HG03045 (cell line): Measurements from ENCODE around the gene REG3G.

ENCODE experiments used
- ATAC-seq: cut with Tn5 transposase; IDR thresholded peaks from one replicate; pipeline ENCODE4 v1.9.1; 2021; ENCODE audit warnings: mild to moderate bottlenecking, moderate library complexity; ENCODE audit not compliant: unreplicated experiment

The REG3G gene

DNA sequence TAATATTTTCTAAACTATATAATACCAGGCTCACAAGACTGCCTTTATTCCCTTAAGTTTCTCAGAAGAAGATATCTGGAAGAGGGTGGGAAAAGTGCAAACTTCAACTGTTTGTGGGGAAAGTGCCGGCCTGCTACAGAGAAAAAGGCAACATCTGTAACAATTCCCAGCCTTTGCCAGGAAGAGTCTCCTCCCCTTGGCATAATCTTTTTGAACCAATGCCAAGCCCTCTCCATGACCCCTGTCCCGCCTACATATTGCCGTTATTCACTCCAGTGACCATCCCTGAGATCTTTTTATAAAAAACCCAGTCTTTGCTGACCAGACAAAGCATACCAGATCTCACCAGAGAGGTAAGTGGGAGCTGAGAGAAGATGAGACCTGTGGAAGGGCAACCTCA is at the start of gene REG3G:
TSS of gene REG3G (plus strand) at position 282 of the 400 bp plus-strand sequence. CDS start 392 bp downstream, outside the sequence.
- ATAC-seq, result no peak

DNA sequence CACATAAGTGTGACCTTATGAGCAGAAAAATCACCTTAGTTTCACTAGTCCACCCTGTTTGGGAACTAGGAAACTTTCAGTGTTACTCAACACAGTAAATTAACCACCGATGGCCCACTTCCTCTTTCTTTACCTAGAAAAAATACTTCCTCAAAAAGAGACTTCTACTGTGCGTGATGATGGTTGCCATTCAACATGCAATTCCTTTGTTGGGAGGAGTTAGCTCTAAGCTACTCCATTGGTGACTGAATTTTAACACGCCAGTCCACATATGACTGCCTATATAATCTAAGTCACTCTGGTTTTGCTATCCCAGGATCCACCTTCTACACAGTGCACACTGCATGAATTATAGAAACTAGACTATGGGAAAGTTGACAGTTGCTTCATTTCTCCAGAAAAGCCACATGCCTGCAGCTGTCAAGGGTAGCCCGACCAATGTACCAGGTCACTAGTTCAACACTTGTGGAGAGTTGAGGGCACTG is 47.8 kb upstream of the REG3G start:
- peak; percentile 97 for ATAC-seq

DNA sequence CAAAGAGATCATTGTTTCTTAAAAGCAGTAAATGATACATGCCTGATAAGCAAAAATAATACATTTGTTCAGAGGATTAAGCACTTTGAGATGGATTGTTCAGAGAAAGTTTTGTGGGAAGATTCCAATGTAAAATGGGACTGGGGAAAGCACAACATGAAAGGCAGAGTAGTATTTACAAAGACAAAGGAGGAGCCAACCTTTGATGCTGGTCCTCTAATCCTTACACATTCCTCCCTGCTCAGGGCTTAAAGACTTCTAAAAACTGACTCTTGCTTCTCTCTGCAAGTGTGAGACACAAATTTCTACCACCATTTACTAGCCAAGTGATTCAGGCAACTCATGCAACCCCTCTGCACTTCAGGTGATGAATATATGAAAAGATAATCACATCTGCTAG is 47.2 kb upstream of the REG3G start:
- no peak for ATAC-seq

DNA sequence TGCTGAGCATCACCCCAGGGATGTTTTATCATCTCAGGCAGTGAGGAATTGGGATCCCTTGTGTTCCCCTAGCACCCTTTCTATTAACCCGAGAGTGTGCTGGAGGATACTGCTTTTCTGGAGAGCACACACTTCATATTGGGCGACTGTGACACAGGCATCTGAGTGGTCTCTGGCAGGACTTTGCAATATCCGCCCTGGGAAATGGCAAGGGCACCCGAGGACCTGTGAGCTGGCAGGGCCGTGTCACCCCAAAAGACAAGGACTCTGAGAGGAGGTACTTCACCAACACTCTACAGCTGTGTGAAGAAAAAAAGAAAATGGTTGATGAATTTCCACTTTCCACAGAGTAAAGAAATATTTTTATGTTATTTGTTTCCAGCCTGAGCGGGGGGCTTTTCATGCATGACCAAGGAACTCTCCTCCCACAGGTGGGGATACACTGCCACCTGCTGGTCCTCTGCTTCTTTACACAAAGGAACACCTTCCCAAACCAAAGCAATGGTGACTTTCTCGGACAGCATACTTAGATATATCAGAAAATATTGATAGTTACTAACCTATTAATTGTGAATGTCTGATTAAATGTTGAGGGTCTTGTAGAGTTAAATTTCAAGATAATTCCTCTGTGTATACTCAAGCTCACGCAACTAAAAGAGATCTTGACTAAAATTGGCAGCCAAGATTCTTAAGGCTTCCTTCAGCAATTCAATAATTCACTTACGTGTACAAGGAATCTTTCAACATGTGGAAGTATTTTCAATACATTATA is 45.9 kb upstream of the REG3G start:
- ATAC-seq, result no peak

DNA sequence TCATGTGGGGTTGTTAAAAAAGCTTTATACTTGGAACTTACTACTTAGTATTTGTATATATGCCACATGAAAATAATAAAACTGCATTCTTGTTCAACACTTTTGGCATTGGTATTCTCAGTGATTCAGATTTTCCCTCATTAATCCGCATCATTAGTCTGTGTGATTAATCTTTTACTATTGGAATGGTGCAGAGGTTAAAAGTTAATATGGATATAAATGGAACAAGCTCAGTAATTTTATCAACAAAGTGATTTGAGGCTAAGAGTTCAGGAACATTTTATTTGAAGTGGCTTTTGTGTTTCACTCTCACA is 45.4 kb upstream of the REG3G start:
- ATAC-seq, result no peak

DNA sequence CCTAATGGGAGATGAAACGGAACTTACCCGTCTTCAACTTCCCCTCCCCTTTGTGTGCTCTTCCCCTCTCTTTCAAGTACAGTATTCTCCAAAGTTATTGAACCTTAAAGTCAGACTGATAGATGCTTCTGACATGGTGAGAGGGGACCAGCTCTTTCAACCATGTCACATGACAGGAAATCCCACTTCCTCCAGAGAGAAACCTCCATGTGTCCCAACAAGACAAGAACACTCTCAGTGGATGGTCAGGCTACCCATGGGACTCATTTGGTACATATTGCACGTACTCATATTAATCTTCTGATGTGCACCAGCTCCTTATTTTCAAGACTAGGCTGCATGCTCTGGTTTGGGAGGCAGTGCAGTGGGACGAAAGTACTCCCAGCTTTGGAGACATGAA is 44.6 kb upstream of the REG3G start:
- no peak for ATAC-seq

DNA sequence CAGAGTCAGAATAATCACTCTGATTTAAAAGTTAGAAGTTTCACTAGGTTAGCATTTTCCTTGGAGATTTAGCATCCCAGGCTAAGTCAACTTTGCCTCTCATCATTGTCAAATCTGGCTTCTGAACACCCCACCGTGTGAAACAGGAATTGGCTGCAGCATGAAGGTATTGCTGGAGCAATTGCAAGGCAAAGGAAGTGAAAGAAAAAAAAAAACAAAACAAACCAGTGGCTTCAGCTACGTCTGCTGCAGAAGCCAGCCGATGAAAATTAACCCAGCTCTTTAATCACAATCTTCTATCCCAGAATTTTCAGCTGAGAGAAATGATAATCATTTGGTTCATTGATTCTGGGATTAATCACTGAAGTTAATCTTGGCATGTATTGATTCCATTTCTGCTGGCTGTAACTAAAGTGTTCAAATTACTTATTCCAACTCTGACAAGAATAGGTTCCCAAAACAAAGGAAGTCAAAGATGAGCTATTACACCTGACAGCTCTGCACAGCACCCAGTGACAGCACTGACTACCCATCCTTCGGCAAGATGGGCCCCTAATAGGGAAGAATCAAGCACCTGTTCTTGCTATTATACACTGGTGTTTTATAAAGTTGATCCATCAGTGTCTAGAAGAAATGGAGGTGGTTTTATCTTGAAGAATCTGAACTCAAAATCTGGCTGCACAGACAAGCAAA is 42.7 kb upstream of the REG3G start:
- no peak for ATAC-seq

DNA sequence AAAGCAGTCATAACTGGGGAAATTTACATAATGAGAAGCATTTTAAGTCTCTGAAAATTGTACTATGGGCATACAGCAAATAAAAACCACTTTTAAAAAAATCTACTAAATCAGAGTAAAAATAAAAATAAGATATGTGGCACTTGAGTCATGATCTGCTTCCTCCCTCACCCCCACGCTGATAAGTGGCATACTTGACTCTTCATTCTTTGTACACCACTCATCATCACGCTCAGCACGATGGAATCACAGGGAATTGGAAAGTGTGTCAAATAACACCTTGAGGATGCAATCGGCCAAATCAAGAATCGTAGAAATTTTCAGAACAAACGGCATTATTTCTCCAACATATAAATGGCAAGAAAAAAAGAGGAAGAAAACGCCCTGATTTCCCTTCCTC is 41.1 kb upstream of the REG3G start:
- no peak for ATAC-seq

DNA sequence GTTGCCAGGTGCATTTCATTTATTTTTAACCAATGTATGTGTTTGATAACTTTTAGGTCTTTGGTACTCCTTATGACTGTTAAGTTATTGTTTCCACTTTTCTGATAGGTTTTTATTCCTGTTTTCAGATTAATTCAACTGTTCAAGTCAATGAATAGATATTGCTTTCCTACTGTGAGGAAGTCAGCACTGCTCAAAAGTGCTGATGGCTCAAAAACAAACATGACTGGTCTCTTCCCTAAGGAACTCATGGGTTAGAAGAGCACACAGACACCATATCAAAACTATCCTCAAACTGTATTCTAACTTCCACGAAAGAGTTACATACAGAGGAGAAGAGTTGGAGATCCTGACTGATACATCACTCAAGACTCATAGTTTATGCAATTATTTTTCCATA is 39.9 kb upstream of the REG3G start:
- ATAC-seq, result no peak

DNA sequence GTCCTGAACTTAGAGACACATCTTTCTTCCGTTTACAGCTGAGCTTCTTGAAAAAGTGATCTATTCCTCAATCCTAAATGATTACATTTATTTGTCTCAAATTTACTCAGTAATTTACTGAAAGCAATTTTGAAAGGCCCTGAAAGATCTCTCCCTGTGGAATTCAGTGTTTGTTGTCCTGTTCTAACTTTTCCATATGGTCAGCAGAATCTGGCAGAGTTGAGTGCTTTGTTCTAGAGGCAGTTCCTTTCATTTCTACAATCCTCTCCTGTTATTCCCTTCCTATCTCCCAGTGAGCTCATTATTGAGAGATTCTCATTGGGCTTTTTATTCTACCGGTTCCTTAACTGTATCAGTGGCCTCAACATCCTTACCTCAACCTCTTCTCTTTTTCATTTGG is 36.5 kb upstream of the REG3G start:
- no peak for ATAC-seq

DNA sequence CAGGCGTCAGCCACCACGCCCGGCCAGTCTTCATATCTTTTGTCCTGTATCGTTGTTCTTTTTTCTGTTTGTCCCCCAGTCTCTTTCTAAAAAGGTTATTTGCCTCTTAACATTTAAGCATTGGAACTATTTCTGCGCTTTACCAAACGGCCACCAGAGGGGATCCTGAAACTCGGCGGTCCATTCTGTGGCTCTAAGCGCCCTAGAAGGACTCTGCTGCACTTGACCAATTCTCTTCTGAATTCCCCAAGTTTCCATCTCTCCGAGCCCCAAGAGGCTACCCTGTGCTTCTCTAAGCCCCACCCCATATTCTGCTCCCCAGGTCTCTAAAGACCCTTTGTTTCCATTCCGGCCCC is 33.1 kb upstream of the REG3G start:
- ATAC-seq, result no peak

DNA sequence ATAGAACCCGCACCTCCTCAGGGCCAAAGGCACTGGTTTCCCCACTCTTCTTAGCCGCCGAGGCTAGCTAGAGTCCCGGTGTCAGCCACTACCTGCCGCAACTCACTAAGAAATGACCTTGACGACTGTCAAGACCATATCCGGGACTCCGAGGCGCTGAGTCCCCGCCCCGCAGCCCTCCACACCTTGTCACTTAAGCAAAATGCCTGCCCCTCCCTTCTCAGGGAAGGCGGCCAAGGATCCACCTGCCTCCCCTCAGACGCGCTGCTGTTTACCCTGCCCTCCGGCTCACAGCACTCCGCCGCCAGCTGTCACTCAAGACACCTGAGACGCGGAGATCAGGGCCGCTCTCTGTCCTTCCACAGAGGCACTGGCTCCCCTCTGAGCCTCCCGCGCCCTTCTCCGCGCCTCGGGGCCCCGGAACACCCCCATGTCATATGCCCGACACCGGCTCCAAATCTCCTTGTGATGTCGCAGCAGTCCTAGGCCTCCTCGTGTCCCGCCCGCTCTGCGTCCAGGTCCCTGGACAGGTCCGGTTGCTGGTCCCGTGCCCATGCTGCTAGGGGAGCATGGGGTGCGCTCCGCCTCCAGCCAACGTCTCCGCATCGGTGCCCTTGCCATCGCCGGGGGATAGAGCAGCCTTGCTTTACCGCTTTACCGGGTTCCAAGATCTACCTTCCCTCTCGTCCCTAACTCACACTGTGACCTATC is 32.5 kb upstream of the REG3G start:
- no peak for ATAC-seq

DNA sequence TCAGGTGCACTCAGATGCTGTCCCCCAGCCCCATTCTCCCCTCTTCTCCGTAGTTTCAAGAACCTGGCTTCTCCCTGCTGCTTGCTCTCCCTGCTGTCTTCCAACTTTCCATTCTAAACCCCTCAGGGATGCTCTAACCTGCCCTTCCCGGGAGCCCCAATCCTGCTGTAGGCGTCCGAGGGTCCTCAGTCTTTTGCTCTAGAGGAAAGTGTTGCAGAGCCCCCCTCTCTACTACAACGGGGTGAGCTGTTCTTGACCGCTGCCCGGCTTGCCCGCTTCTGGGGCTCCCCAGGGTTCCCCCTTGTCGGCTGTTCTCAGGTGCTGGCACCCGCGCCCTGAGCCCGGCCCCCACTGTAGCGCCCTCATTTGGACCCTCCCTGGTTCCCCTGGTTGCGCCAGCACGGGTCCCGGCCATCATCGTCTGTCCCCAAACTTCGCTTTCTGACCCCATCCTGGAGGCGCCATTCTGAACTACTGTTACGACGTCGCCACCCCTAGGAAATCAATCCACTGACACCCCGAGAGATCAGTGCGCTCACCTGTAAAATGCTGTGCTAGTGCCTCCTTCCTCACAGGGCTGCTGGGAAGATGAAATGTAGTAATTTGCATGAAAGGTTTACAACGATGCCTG is 31.9 kb upstream of the REG3G start:
- no peak for ATAC-seq

DNA sequence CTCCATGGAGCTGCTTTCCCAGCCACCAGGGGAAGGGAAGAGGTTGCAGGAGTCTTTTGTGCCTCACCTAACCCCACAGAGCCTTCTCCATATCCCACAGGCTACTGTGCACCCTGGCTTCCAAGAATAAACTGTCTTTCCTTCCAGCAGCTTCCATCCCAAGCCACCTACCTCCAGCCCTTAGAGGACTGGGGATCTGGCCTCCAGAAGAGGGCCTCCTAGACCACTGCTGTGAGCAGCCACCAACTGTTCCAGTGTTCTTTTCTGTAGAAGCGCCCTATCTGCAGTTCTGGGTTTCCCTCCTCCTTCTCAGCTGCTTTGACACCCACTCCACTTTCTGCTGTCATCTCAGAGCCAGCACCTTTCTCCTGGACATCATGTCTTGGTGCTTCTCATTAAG is 30.7 kb upstream of the REG3G start:
- ATAC-seq, result no peak

DNA sequence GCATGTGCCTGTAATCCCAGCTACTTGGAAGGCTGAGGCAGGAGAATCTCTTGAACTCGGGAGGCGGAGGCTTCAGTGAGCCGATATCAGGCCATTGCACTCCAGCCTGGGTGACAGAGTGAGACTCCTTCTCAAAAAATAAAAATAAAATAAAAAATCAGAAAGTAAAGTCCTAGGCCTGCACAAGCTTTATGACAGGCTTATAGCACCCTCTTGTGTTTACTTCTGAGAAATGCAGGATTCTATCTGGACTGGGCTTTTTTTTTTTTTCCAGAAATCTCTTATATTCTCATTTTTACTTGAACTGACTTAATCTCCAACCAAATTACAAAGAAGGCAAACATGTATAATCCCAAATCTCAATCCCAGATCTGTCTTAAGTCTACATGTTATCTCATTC is 26.1 kb upstream of the REG3G start:
- ATAC-seq, result no peak

DNA sequence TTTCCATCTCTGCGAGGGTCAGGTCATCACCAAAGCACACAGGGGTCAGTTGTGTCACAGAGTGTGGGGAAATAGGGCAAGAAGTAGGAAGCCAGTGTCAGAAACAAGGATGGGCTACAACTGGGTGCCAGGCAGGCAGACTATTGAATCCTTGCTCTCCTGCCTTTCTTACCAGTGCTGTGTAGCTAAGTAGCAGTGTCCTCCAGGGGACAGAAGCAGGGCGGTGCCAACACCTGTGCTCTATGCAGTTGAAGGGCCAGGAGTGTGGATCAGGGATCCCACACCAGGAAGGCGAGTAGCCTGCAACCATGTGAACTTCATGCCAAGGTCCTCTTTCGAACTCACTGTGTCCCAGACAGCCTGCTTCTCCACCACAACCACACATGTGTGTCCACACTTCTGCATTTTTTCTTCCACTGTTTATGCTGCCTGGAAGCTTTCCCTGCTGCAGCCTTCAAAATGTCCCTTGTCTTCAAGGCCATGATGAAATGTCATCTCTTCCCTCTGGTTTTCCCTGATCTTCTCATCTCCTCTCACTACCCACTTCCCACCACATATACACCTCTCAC is 25.4 kb upstream of the REG3G start:
- no peak for ATAC-seq

DNA sequence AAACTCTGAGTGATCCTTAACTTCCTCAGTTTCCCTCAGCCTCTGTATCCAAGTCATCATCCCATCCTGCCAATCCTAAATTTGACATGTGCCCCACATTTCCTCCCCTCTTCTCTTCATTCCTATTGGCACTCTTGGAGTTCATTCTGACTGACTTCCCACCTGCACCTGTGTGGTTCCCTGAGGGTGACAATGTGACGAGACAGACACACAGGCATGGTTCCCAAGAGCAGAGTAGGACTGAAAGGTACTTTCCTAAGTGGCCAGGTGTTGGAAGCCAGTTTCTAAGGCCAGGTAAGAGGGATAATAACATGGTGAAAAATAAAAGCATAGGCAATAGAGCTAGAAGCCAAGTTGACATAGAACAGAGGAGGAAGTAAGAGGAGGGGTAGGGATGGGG is 24.2 kb upstream of the REG3G start:
- no peak for ATAC-seq

DNA sequence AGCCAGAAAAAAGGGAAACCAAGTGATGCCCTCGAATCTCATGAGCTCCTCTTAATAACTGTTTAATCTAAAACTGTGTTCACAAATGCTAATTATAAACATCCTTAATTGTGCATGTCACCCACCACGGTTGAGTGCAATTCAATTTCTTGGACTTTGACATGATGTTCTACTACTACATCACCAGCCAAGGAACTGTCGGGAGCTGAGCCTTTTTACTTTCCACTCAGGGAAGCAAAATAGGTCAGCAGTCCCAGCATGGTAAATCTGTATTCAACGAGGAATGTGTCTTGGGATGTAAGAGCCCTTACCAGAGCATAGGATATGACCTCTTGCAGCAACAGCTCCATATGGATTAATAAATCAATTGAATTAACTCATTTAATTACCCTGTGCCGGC is 20.8 kb upstream of the REG3G start:
- no peak for ATAC-seq

DNA sequence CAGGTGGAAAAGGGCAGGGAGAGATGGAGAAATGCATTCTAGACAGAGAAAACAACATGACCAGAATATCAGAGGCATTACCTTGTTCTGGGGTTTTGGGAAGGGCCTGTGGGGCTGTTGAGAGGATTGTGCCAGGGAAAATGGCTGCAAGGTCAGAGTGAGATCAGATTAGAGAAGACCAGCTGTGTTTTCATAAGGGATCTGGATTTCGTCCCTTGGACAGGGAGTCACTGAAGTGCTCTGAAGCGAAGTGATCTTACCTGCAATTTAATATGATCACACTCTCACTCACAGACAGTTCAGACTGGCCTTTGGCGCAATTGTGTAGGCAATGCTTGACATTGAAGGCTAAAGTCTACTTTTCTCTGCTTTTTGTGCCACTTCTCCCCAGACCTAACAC is 20.3 kb upstream of the REG3G start:
- ATAC-seq, result no peak

DNA sequence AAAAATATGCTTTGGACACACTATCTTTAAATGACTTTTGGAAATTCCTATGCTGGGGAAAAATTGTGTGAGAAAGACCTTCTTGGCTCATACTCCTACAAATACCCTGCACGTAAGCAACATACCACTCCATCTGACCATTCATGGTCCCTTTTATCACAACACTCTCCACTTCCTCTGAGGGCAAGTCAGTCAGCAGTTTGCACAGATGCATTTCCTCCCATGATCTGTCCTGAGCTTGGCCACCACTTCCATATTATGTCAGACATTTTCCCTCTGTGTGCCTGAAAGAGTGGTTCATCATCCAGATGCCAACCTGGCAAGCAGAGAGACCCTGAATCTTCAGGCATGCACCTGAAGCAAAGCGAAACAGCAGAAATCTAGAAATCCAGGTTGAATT is 16.1 kb upstream of the REG3G start:
- no peak for ATAC-seq

DNA sequence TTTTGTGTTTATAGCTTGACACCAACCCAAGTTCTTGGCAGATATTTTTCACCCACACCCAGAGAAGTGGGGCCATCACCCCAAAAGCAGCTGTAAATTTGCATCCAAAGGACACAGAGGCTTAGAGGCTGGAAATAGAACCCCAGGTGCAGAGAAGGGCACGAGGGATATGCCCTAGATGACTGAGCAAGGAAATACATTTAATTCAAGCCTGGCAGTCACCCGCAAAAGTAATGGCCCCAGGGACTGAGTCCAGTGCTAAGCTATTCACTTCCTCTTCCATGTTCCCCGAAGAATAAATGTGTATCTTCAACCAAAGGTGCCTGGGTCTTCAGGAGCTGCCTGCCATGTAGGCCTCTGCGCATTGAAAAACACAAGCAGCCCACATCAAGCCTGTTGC is 14.0 kb upstream of the REG3G start:
- ATAC-seq, result no peak
